A673 (cell line): ENCODE data around the gene AATF. TPM values are rescaled to one million over a fixed set of nuclear protein-coding genes. Genes with fewer than 3 reads are reported as not detected.

Source experiments
- BruUV-seq: library from RNA; stranded (reverse); fragments of 400-500 nt; replicated peaks from 2 replicates; lab custom pipeline; 2021; lab: Mats Ljungman, UMichigan
- CTCF ChIA-PET: fragments of 300-600 bp; sonication (Branson Sonifier 250); formaldehyde crosslinking; loops from one replicate; lab custom pipeline; 2022; ENCODE audit warnings: antibody characterized with exemption; lab: Charles Lee
- POLR2A ChIA-PET: fragments of 300-600 bp; sonication (Branson Sonifier 250); formaldehyde crosslinking; loops from one replicate; lab custom pipeline; 2022; ENCODE audit warnings: antibody characterized with exemption; ENCODE audit not compliant: low non-redundant PET; lab: Charles Lee
- DNase-seq: peaks from one replicate; pipeline ENCODE4 v3.0.0-alpha.2; 2015; ENCODE audit warnings: low spot score
- H3K27ac ChIP-seq: fragments of 200-600 bp; sonication (generic); 2 replicates; pipeline ENCODE4 v1.5.1; 2016; ENCODE audit warnings: mixed run types, low read depth, mild to moderate bottlenecking, mixed read lengths, antibody characterized with exemption, low read length; ENCODE audit not compliant: poor library complexity, severe bottlenecking
- H3K27me3 ChIP-seq: fragments of 200-600 bp; sonication (generic); replicated peaks from 2 replicates; pipeline ENCODE4 v1.6.1; 2017; ENCODE audit warnings: mixed run types, low read depth, mild to moderate bottlenecking, mixed read lengths, antibody characterized with exemption, low read length; ENCODE audit not compliant: insufficient read depth, poor library complexity
- H3K36me3 ChIP-seq: fragments of 200-600 bp; sonication (generic); 2 replicates; pipeline ENCODE4 v1.6.1; 2016; ENCODE audit warnings: mixed run types, mild to moderate bottlenecking, mixed read lengths, antibody characterized with exemption, low read length; ENCODE audit not compliant: insufficient read depth, poor library complexity, severe bottlenecking
- H3K4me1 ChIP-seq: fragments of 200-600 bp; sonication (generic); 2 replicates; pipeline ENCODE4 v1.6.1; 2017; ENCODE audit warnings: mixed run types, mild to moderate bottlenecking, mixed read lengths, antibody characterized with exemption, low read length; ENCODE audit not compliant: insufficient read depth, poor library complexity, severe bottlenecking
- H3K4me3 ChIP-seq: fragments of 200-600 bp; sonication (generic); 2 replicates; pipeline ENCODE4 v1.5.1; 2016; ENCODE audit warnings: low read depth, mixed run types, mild to moderate bottlenecking, mixed read lengths, low read length; ENCODE audit not compliant: poor library complexity, severe bottlenecking
- H3K9me3 ChIP-seq: fragments of 200-600 bp; sonication (generic); 2 replicates; pipeline ENCODE4 v1.6.1; 2016; ENCODE audit warnings: mixed run types, low read depth, mild to moderate bottlenecking, mixed read lengths, antibody characterized with exemption, low read length; ENCODE audit not compliant: poor library complexity, severe bottlenecking
- CTCF ChIP-seq: fragments of 300-800, 200-600 bp; sonication (generic); conservative IDR thresholded peaks from 2 replicates; pipeline ENCODE4 v1.5.1; 2017; ENCODE audit warnings: low read depth, mild to moderate bottlenecking, antibody characterized with exemption, low read length, moderate library complexity, mixed read lengths
- EZH2 ChIP-seq: fragments of 200-600 bp; sonication (generic); IDR thresholded peaks from 2 replicates; pipeline ENCODE4 v1.6.1; 2017; ENCODE audit warnings: borderline replicate concordance, low read depth, mild to moderate bottlenecking, mixed read lengths, antibody characterized with exemption, low read length; ENCODE audit not compliant: poor library complexity, severe bottlenecking
- intact Hi-C: fragments of 100-400 bp; cut with micrococcal nuclease; formaldehyde crosslinking; loops from one replicate; pipeline ENCODE4 v1.10.0; 2022; ENCODE audit not compliant: unreplicated experiment
- total RNA-seq: library from RNA; stranded (reverse); gene quantifications from 2 replicates; pipeline ENCODE4 v1.2.3, GENCODE V29; 2021

The AATF gene
- total RNA-seq, 1 experiment from 2014 or later: 51.3 TPM

- TF ChIP-seq CTCF (no peak), EZH2 (no peak)
- POLR2A ChIA-PET: no interaction called here
- no TSS peak for BruUV-seq
Observed at GRCh38 chr17:37079065-37079708, 130.4 kb downstream of the AATF start.

GRCh38 chr17:37079735-37080134 is 131.0 kb downstream of the AATF start:
- no TSS peak for BruUV-seq
- TF ChIP-seq EZH2: no peak
- TF ChIP-seq CTCF: no peak
- POLR2A ChIA-PET: no interaction called here
- intact Hi-C loops: no loop called here
- no peaks in the 10 kb centered on the region for H3K36me3 ChIP-seq
- no peak overlapping the region for H3K4me3 ChIP-seq
- CTCF ChIA-PET: no interaction called here
- H3K4me1 ChIP-seq: no peaks in the 10 kb centered on the region
- H3K27me3 ChIP-seq: no peaks in the 10 kb centered on the region
- H3K27ac ChIP-seq: no peak overlapping the region
- no peaks in the 10 kb centered on the region for H3K9me3 ChIP-seq
- no peak for DNase-seq

More at GRCh38 chr17:37079065-37079708, 130.4 kb downstream of the AATF start:
- Histone ChIP-seq H3K4me1 (no peaks in the 10 kb centered on the region), H3K27me3 (no peaks in the 10 kb centered on the region), H3K4me3 (no peak overlapping the region), H3K9me3 (no peaks in the 10 kb centered on the region), H3K36me3 (no peaks in the 10 kb centered on the region), H3K27ac (no peak overlapping the region)
- CTCF ChIA-PET: no interaction called here
- intact Hi-C loops: no loop called here
- DNase-seq: no peak

- ChIA-PET CTCF (no interaction called here), POLR2A (no interaction called here)
- no peak for TF ChIP-seq CTCF
- no peak for TF ChIP-seq EZH2
- no peaks in the 10 kb centered on the region for H3K27me3 ChIP-seq
- H3K4me1 ChIP-seq: no peaks in the 10 kb centered on the region
- peaks cover 2% of the 10 kb centered on the region for H3K36me3 ChIP-seq
- intact Hi-C loops: no loop called here
- no peak overlapping the region for H3K27ac ChIP-seq
- BruUV-seq: no TSS peak
- DNase-seq: no peak
- H3K9me3 ChIP-seq: no peaks in the 10 kb centered on the region
- no peak overlapping the region for H3K4me3 ChIP-seq
Observed at GRCh38 chr17:37081287-37081686, 132.5 kb downstream of the AATF start.
